Heart left ventricle (tissue), 13 donors: ENCODE measurements around the gene SCN9A.

ENCODE experiments used
- POLR2A ChIP-seq, 2 donors: fragments of 450-650 bp; IDR thresholded peaks; one replicate each; pipeline ENCODE4 v1.6.1; 2017; ENCODE audit warnings: antibody characterized with exemption in 2 of 2, mild to moderate bottlenecking in 2 of 2, moderate library complexity in 2 of 2
- TF ChIP-seq, protein P1 (sequence below), 12 donors: fragments of 200-600 bp; sonication (generic) in 4 of 12; IDR thresholded peaks; one replicate each; pipeline versions ENCODE4 v1.5.0 to v1.8.0; 2018 to 2022; ENCODE audit warnings: antibody characterized with exemption in 12 of 12, mild to moderate bottlenecking in 5 of 12
- donor health status: ischemic (EF 13 %, LVEDD 7.1; RV severe dilation, severe dysfunction).
- donor health status: DM: no; HTN: yes; CAD: no.
- donor health status: DM: no; HTN: no; CAD: no.
- donor health status: ischemic (EF 25% LVEDD 6.9; RV normal size, moderate dysfunction).
- donor health status: ischemic (EF 25% LVEDD 5.7; RV mildly dilated, moderate dysfunction).
- donor health status: ischemic (EF 35%, LVEDD 5.7; RV mildly dilated, moderate dysfunction).
- donor health status: nonischemic (EF 11% LVEDD 7.7; RV severe dilation, severe dysfunction).
- donor health status: DM: yes; HTN: yes; CAD: no.
- donor health status: PGD.
- donor health status: ischemic (EF 29% LVEDD 5.4; RV normal size, mild dysfunction).
- donor health status: nonischemic (EF 23%, LVEDD 6.1; RV moderate dilation, normal function).

DNA sequence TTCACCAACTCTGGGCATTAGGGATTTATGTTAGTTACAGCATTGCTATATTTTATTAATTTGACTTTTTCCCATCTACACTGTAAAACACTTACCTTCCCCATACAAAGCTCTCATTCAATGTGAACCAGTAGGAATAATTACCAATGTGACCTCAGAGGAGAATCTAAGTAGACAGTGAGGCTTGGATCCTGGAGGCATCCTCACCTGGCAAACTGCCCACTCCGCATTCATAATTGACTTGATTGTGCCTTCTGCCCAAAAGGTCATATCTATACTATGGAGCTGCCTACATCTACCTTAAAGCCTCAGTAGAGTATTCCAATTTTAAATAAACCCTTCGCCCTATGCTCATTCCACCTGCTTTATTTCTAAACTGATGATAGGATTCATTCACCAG is 202.5 kb downstream of the SCN9A start:
- TF ChIP-seq, protein P1, sequence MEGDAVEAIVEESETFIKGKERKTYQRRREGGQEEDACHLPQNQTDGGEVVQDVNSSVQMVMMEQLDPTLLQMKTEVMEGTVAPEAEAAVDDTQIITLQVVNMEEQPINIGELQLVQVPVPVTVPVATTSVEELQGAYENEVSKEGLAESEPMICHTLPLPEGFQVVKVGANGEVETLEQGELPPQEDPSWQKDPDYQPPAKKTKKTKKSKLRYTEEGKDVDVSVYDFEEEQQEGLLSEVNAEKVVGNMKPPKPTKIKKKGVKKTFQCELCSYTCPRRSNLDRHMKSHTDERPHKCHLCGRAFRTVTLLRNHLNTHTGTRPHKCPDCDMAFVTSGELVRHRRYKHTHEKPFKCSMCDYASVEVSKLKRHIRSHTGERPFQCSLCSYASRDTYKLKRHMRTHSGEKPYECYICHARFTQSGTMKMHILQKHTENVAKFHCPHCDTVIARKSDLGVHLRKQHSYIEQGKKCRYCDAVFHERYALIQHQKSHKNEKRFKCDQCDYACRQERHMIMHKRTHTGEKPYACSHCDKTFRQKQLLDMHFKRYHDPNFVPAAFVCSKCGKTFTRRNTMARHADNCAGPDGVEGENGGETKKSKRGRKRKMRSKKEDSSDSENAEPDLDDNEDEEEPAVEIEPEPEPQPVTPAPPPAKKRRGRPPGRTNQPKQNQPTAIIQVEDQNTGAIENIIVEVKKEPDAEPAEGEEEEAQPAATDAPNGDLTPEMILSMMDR (IDR thresholded peaks at IDR 0.05): no peak
- no peak for TF ChIP-seq POLR2A (IDR thresholded peaks at IDR 0.05)
